Endothelial cell of umbilical vein (primary cell): ENCODE data around the gene LRIG1. TPM values are rescaled to one million over a fixed set of nuclear protein-coding genes. Genes with fewer than 3 reads are reported as not detected.

ENCODE experiments used
- BruUV-seq: library from RNA; stranded (reverse); fragments of 400-500 nt; replicated peaks from 2 replicates; lab custom pipeline; 2021; lab: Mats Ljungman, UMichigan
- CTCF ChIA-PET: fragments of 300-600, 350-600 bp; sonication (Branson Sonifier 250); formaldehyde crosslinking; loops from one replicate; lab custom pipeline; 2021; ENCODE audit warnings: antibody characterized with exemption, inconsistent platforms; lab: Charles Lee
- POLR2A ChIA-PET: fragments of 300-600, 350-600 bp; sonication (Branson Sonifier 250); formaldehyde crosslinking; loops from one replicate; lab custom pipeline; 2021; ENCODE audit warnings: antibody characterized with exemption, inconsistent platforms; lab: Charles Lee
- DNase-seq: peaks from one replicate; pipeline ENCODE4 v3.0.0-alpha.2; 2011; ENCODE audit warnings: low read depth, low spot score
- FAIRE-seq: peaks from 2 replicates; lab custom pipeline; 2011; peaks lifted over from hg19 to GRCh38; lab: Jason Lieb, UNC
- H2AFZ ChIP-seq: 2 replicates; pipeline ENCODE4 v1.6.0; 2012; ENCODE audit warnings: low read depth, low read length, control low read depth, inconsistent platforms
- H3K27ac ChIP-seq: 2 replicates; pipeline ENCODE4 v1.5.1; 2011; ENCODE audit warnings: low read depth, mild to moderate bottlenecking, control low read depth, low read length, moderate library complexity; ENCODE audit not compliant: insufficient read depth
- H3K27me3 ChIP-seq, 2 experiments: 2 replicates each; pipeline versions ENCODE4 v1.6.0 to v1.6.1; 2011; ENCODE audit warnings: low read length in 2 of 2, mixed read lengths in 1 of 2; ENCODE audit not compliant: control insufficient read depth in 2 of 2, insufficient read depth in 2 of 2
- H3K36me3 ChIP-seq, 2 experiments: 2 replicates in 1 of 2; 3 replicates in 1 of 2; pipeline ENCODE4 v1.5.1; 2011; ENCODE audit warnings: low read length in 2 of 2, mild to moderate bottlenecking in 1 of 2, moderate library complexity in 1 of 2; ENCODE audit not compliant: control insufficient read depth in 2 of 2, insufficient read depth in 2 of 2; ENCODE audit errors: extremely low read depth in 1 of 2
- H3K4me1 ChIP-seq: 3 replicates; pipeline ENCODE4 v1.5.1; 2011; ENCODE audit warnings: mild to moderate bottlenecking, low read length; ENCODE audit not compliant: control insufficient read depth, insufficient read depth; ENCODE audit errors: extremely low read depth
- H3K4me2 ChIP-seq: 2 replicates; pipeline ENCODE4 v1.6.1; 2011; ENCODE audit warnings: low read length, control low read depth, mixed read lengths; ENCODE audit not compliant: insufficient read depth
- H3K4me3 ChIP-seq, 3 experiments: fragments of 200-600 bp in 1 of 3; sonication (generic), shearing (Covaris generic) in 1 of 3; replicated peaks in 1 of 3; 2 replicates each; pipeline ENCODE4 v1.5.1; 2011 to 2016; ENCODE audit warnings: control low read depth in 3 of 3, low read length in 3 of 3, mild to moderate bottlenecking in 2 of 3, inconsistent platforms in 1 of 3, low read depth in 1 of 3, moderate library complexity in 1 of 3; ENCODE audit not compliant: insufficient read depth in 1 of 3
- H3K79me2 ChIP-seq: 2 replicates; pipeline ENCODE4 v1.6.0; 2012; ENCODE audit warnings: low read length, inconsistent platforms; ENCODE audit not compliant: control insufficient read depth, insufficient read depth
- H3K9ac ChIP-seq: replicated peaks from 2 replicates; pipeline ENCODE3; 2011; ENCODE audit warnings: low read length, control low read depth; ENCODE audit not compliant: insufficient read depth; ENCODE audit errors: extremely low read depth
- H3K9me1 ChIP-seq: replicated peaks from 3 replicates; pipeline ENCODE4 v1.6.0; 2011; ENCODE audit warnings: mild to moderate bottlenecking, low read length; ENCODE audit not compliant: control insufficient read depth, insufficient read depth; ENCODE audit errors: extremely low read depth
- H3K9me3 ChIP-seq: replicated peaks from 2 replicates; pipeline ENCODE4 v1.5.1; 2012; ENCODE audit warnings: low read length, inconsistent platforms; ENCODE audit not compliant: control insufficient read depth, insufficient read depth
- H4K20me1 ChIP-seq: replicated peaks from 2 replicates; pipeline ENCODE3; 2011; ENCODE audit warnings: mild to moderate bottlenecking, low read length; ENCODE audit not compliant: control insufficient read depth, insufficient read depth; ENCODE audit errors: extremely low read depth
- EZH2 ChIP-seq: IDR thresholded peaks from 2 replicates; pipeline ENCODE4 v1.6.1; 2012; ENCODE audit warnings: borderline replicate concordance, low read depth, mild to moderate bottlenecking, moderate library complexity, low read length, inconsistent platforms; ENCODE audit not compliant: severe bottlenecking
- FOS ChIP-seq: IDR thresholded peaks from 2 replicates; pipeline ENCODE4 v1.6.1; 2011; ENCODE audit warnings: mild to moderate bottlenecking, low read length, moderate library complexity, borderline replicate concordance; ENCODE audit not compliant: insufficient read depth
- GATA2 ChIP-seq: IDR thresholded peaks from 2 replicates; pipeline ENCODE4 v1.7.0; 2011; ENCODE audit warnings: low read depth, mild to moderate bottlenecking, moderate library complexity, mixed read lengths, low read length; ENCODE audit not compliant: insufficient read length, insufficient read depth
- JUN ChIP-seq: IDR thresholded peaks from 2 replicates; pipeline ENCODE4 v1.6.1; 2011; ENCODE audit warnings: borderline replicate concordance, low read depth; ENCODE audit not compliant: insufficient read length, insufficient read depth
- MAX ChIP-seq: IDR thresholded peaks from 2 replicates; pipeline ENCODE4 v1.6.1; 2011; ENCODE audit not compliant: insufficient read depth, insufficient read length
- MYC ChIP-seq: IDR thresholded peaks from one replicate; pipeline ENCODE4 v1.6.1; 2011; ENCODE audit warnings: mild to moderate bottlenecking, low read depth, low read length
- POLR2A ChIP-seq: IDR thresholded peaks from 2 replicates; pipeline ENCODE4 v1.6.1; 2012; ENCODE audit warnings: low read depth, mild to moderate bottlenecking, control low read depth, low read length
- POLR2AphosphoS5 ChIP-seq: IDR thresholded peaks from 2 replicates; pipeline ENCODE4 v1.6.1; 2012; ENCODE audit warnings: low read depth, mild to moderate bottlenecking, control low read depth, low read length, moderate library complexity; ENCODE audit not compliant: insufficient read depth
- dilution Hi-C: fragments of 300-500 bp; cut with MboI; formaldehyde crosslinking; loops from one replicate; pipeline ENCODE4 v1.15.0; 2019; ENCODE audit warnings: low sequenced_read_pairs; ENCODE audit not compliant: extremely low pct_ligation_motif_present
- intact Hi-C: fragments of 100-400 bp; cut with micrococcal nuclease; formaldehyde crosslinking; loops from one replicate; pipeline ENCODE4 v1.10.0; 2022
- polyA plus RNA-seq, 4 experiments: library from polyadenylated mRNA; depleted of rRNA in 3 of 4; stranded (reverse) in 3 of 4; unstranded in 1 of 4; fragments of >200 nt; gene quantifications; 2 replicates each; pipeline versions ENCODE4 v1.2.1 to v1.2.3, GENCODE V29; 2011 to 2012; ENCODE audit warnings: missing spikeins in 1 of 4
- total RNA-seq: library from RNA; stranded (reverse); gene quantifications from 2 replicates; pipeline ENCODE4 v1.2.3, GENCODE V29; 2021
- TF ChIP-seq, protein P1 (sequence below), 2 donors: IDR thresholded peaks; 1 replicate in 1 of 2; 2 replicates in 1 of 2; pipeline ENCODE4 v1.5.1; 2011; ENCODE audit warnings: low read length in 2 of 2, mild to moderate bottlenecking in 2 of 2, moderate library complexity in 2 of 2, control low read depth in 1 of 2, inconsistent platforms in 1 of 2, low read depth in 1 of 2; ENCODE audit not compliant: insufficient read depth in 1 of 2; ENCODE audit errors: extremely low read depth in 1 of 2

LRIG1 gene
- total and polyA plus RNA-seq, 2 donors (not counting 3 experiments of a cell fraction or from before 2014, with no cell fraction given), result 50.3 to 52.2 TPM

DNA sequence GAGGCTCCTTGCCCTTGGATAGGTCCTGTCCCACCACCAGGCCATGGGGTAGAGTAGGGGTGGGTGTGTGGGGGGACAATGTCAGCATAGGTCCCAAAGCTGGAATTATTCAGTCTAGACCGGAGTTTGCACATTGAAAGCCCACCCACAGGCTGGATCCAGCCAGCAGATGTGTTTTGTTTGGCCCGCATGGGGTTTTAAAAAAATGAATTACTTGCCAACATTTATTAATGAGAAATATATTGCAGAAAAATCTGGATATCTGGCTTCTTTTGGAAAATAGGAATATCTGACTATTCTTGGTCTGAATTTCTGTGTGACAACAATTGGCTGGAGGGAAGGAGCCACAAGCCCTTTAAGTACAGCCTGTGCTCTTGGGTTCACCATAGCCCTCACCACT lies 17.3 kb upstream of the LRIG1 start:
- no peaks in the 10 kb centered on the region for H3K9me3 ChIP-seq
- ChIA-PET CTCF (no interaction called here), POLR2A (no interaction called here)
- no TSS peak for BruUV-seq
- H3K9ac ChIP-seq, result no peak overlapping the region
- dilution Hi-C loops, result no loop called here
- intact Hi-C loops, result no loop called here
- FAIRE-seq (no peak), DNase-seq (no peak)
- H3K4me1 ChIP-seq, result no peaks in the 10 kb centered on the region
- no peak overlapping the region for H3K27ac ChIP-seq
- H3K79me2 ChIP-seq, result no peaks in the 10 kb centered on the region
- H3K27me3 ChIP-seq, result peaks cover 8 to 9% of the 10 kb centered on the region in 2 experiments
- H3K4me2 ChIP-seq, result no peak overlapping the region
- no peaks in the 10 kb centered on the region for H4K20me1 ChIP-seq
- no peaks in the 10 kb centered on the region for H3K9me1 ChIP-seq
- TF ChIP-seq, protein P1, sequence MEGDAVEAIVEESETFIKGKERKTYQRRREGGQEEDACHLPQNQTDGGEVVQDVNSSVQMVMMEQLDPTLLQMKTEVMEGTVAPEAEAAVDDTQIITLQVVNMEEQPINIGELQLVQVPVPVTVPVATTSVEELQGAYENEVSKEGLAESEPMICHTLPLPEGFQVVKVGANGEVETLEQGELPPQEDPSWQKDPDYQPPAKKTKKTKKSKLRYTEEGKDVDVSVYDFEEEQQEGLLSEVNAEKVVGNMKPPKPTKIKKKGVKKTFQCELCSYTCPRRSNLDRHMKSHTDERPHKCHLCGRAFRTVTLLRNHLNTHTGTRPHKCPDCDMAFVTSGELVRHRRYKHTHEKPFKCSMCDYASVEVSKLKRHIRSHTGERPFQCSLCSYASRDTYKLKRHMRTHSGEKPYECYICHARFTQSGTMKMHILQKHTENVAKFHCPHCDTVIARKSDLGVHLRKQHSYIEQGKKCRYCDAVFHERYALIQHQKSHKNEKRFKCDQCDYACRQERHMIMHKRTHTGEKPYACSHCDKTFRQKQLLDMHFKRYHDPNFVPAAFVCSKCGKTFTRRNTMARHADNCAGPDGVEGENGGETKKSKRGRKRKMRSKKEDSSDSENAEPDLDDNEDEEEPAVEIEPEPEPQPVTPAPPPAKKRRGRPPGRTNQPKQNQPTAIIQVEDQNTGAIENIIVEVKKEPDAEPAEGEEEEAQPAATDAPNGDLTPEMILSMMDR (IDR thresholded peaks at IDR 0.05; ENCODE audit: extremely low read depth in 1 of 2, insufficient read depth in 1 of 2, low read depth in 1 of 2, low read length in 2 of 2), result no peak
- TF ChIP-seq EZH2, result no peak
- no peak for TF ChIP-seq POLR2AphosphoS5
- no peak for TF ChIP-seq MAX
- no peak for TF ChIP-seq POLR2A
- TF ChIP-seq GATA2, result no peak
- no peak for TF ChIP-seq MYC
- TF ChIP-seq JUN, result no peak
- no peak for TF ChIP-seq FOS
- H2AFZ ChIP-seq, result no peak overlapping the region
- no peaks in the 10 kb centered on the region for H3K36me3 ChIP-seq
- H3K4me3 ChIP-seq, result no peak overlapping the region
